Esophagus muscularis mucosa (tissue), 4 donors: ENCODE measurements around the gene IL17REL.

ENCODE experiments used
- EP300 ChIP-seq: sonication (generic); formaldehyde crosslinking; IDR thresholded peaks from one replicate; pipeline ENCODE4 v1.6.1; 2017; ENCODE audit warnings: antibody characterized with exemption
- POLR2A ChIP-seq: fragments of 450-650 bp; IDR thresholded peaks from one replicate; pipeline ENCODE4 v1.6.1; 2017; ENCODE audit warnings: antibody characterized with exemption, moderate library complexity, mild to moderate bottlenecking, low read depth
- POLR2AphosphoS5 ChIP-seq, 2 donors: sonication (generic); formaldehyde crosslinking; IDR thresholded peaks; one replicate each; pipeline ENCODE4 v1.6.1; 2017; ENCODE audit warnings: antibody characterized with exemption in 2 of 2
- TF ChIP-seq, protein P1 (sequence below), 3 experiments: fragments of 200-600 bp in 2 of 3; fragments of 450-650 bp in 1 of 3; sonication (generic) in 2 of 3; IDR thresholded peaks; one replicate each; pipeline ENCODE4 v1.5.1; 2017 to 2019; ENCODE audit warnings: antibody characterized with exemption in 3 of 3, mild to moderate bottlenecking in 2 of 3, moderate library complexity in 1 of 3

DNA sequence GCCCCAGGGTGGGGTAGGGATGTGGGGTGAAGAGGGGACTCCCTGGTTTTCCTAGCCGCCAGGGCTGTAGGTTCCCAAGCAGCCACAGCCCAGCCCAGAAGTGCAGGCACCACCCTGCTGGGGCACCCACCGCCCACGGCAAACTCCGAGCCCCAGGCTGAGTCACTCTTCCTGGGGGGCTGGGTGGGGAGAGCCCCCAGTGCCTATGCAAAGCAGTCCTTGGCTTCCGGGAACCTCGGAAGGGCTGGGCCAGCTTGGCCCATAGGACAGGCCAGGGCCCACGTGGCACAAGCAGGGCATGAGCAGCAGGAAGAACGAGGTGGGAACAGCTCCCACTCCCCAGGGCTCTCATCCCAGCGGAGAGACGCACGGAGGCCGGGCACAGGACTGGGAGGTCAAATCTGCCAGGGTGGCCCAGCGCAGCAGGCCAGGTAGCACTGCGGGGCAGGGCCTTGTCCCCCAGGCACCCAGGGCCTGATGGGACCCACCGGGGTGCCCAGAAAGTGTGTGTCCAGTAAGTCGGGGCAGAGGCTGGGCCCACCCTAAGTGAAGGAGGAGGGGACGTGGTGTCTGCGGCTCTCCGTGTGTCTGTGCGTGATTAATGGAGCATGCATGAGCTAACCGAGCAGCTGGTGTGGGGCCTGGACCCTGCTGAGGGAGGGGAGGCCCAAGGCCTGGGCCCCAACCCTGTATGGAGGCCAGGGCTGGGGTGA lies 4.6 kb upstream of the IL17REL start:
- TF ChIP-seq, protein P1, sequence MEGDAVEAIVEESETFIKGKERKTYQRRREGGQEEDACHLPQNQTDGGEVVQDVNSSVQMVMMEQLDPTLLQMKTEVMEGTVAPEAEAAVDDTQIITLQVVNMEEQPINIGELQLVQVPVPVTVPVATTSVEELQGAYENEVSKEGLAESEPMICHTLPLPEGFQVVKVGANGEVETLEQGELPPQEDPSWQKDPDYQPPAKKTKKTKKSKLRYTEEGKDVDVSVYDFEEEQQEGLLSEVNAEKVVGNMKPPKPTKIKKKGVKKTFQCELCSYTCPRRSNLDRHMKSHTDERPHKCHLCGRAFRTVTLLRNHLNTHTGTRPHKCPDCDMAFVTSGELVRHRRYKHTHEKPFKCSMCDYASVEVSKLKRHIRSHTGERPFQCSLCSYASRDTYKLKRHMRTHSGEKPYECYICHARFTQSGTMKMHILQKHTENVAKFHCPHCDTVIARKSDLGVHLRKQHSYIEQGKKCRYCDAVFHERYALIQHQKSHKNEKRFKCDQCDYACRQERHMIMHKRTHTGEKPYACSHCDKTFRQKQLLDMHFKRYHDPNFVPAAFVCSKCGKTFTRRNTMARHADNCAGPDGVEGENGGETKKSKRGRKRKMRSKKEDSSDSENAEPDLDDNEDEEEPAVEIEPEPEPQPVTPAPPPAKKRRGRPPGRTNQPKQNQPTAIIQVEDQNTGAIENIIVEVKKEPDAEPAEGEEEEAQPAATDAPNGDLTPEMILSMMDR (IDR thresholded peaks at IDR 0.05), result no peak
- no peak for TF ChIP-seq POLR2AphosphoS5 (IDR thresholded peaks at IDR 0.05)
- TF ChIP-seq POLR2A, result no peak
- no peak for TF ChIP-seq EP300
